HUES6 (cell line): ENCODE data around the gene COMP.

ENCODE experiments used
- H3K27ac ChIP-seq: 2 replicates; pipeline ENCODE4 v1.7.0; 2013; ENCODE audit warnings: low read depth, mild to moderate bottlenecking, low read length, inconsistent platforms
- H3K27me3 ChIP-seq: 2 replicates; pipeline ENCODE4 v1.6.1; 2013; ENCODE audit warnings: low read length; ENCODE audit not compliant: control insufficient read depth, insufficient read depth
- H3K36me3 ChIP-seq: 2 replicates; pipeline ENCODE4 v1.6.1; 2013; ENCODE audit warnings: low read length; ENCODE audit not compliant: control insufficient read depth, insufficient read depth
- H3K4me1 ChIP-seq: 2 replicates; pipeline ENCODE4 v1.6.1; 2013; ENCODE audit warnings: low read length; ENCODE audit not compliant: control insufficient read depth, insufficient read depth
- H3K4me3 ChIP-seq: 2 replicates; pipeline ENCODE4 v1.5.1; 2013; ENCODE audit warnings: low read depth, low read length
- H3K9ac ChIP-seq: one replicate; pipeline ENCODE4 v1.6.1; 2013; ENCODE audit warnings: mild to moderate bottlenecking, low read length
- H3K9me3 ChIP-seq: 2 replicates; pipeline ENCODE4 v1.6.1; 2013; ENCODE audit warnings: low read depth, low read length; ENCODE audit not compliant: control insufficient read depth, insufficient read depth

COMP gene

DNA sequence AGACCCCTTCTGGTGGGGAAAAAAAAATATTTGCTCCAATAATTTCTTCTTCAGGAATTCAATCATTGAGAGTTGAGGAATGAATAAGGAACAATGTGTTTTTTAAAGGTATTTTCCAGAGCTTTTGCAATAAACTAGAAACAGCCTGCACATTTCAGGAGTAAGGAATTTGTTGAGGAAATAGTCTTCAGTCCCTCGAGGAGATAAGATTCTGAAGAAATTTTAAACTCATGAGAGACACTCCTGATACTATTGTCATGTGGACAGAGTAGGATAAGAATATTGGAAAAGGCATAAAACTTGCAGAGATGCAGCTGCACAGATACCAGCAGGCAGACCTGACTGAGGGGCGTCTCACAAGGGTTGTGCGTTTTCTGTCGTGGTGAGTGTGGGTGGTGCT is 36.6 kb downstream of the COMP start:
- Histone ChIP-seq H3K4me3 (no peak overlapping the region), H3K27ac (no peak overlapping the region), H3K4me1 (peaks cover 13% of the 10 kb centered on the region), H3K36me3 (peaks cover 8% of the 10 kb centered on the region; the same call in 1 of the 2 replicates), H3K9ac (no peak overlapping the region), H3K27me3 (no peaks in the 10 kb centered on the region), H3K9me3 (no peaks in the 10 kb centered on the region)

DNA sequence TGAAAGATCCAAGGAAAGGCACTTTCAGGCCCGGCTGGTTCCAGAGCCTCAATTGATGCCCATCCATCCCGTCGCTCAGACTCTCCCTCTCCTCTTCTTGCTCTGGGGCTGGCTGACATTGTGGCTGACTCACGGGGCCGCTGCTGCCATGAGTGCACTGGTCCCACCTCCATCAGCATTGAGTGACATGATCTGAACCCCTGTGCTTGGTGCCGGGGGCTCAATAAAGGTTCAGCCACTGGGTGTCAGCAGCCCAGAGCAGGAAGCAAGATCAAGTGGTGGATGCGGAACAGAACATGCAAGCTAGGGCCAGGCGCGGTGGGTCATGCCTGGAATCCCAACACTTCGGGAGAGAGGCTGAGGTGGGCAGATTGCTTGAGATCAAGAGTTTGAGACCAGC is 39.5 kb downstream of the COMP start:
- Histone ChIP-seq H3K4me3 (no peak overlapping the region), H3K27me3 (no peaks in the 10 kb centered on the region), H3K36me3 (peaks cover 8% of the 10 kb centered on the region; the same call in 1 of the 2 replicates), H3K9ac (no peak overlapping the region), H3K9me3 (no peaks in the 10 kb centered on the region), H3K4me1 (peaks cover 19% of the 10 kb centered on the region), H3K27ac (no peak overlapping the region)

DNA sequence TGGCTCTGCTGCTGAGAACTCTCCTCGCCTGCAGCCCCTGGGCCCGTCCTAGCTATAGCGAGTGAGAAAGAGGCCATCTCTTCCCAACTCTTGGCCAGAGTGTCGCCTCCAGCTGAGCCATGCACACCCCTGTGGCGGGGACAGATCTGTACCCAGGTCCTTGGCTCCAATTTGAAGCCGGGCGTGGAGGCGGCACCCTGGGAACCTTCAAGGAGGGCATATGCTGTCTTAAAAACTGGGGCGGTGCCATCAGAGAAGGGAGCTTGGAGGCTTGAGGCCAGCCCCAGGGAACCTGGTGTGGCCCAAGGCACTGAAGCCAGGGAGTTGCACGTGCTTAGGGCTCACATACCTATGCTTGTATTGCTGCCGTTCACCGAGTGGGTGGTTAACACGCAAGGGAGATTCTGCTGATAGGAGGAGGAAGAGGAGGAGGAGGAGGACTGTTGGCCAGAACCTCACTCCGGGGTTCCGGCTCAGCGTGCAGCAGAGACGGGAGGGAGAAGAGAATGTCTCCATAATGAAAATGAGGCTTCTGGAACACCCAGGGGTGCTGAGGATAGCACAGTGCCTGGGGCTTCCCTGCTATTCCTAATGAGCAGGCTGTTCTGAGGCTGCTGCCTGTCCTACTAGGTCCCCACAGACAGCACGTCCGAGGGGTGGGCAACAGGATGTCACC is 40.7 kb downstream of the COMP start:
- Histone ChIP-seq H3K27me3 (no peaks in the 10 kb centered on the region), H3K9me3 (no peaks in the 10 kb centered on the region), H3K4me3 (no peak overlapping the region), H3K9ac (no peak overlapping the region), H3K4me1 (peaks cover 25% of the 10 kb centered on the region), H3K36me3 (peaks cover 8% of the 10 kb centered on the region; the same call in 1 of the 2 replicates), H3K27ac (no peak overlapping the region)

DNA sequence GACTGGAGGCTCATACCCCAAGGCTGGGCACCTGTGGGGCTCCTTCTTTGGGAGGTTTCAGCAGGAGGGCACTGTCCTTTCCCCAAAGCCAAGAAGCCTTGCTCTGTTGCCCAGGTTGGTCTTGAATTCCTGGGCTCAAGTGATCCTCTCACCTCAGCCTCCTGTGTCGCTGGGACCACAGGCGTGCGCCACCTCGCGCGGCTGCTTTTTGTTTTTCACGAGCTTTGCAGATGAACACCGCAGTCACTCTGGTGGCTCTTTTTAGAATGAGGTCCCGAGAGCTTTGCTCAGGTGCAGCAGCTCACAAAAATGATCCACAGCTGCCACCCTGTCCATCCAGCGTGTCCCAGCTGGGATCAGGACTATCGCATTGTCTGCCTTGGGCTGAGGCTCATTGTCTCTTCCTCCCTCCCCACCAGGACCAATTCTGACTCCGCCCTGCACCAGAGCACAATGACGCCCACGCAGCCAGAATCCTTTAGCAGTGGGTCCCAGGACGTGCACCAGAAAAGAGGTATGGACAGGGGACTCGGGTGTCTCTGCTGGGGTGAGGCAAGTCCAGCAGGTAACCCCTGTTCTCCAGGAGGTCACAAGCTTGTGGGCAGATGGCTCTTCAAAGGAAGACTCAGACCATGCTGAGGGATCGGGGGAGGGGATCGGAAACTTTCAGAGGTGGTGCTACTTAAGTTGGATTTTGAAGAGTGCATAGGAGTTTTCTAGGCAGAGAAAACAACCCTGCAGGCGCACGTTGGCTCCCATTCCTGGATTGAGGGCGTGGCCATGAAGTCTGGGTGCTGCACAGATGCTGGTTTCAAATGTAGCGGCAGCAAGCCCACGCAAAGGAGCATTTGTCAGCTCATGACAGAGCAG is 41.5 kb downstream of the COMP start:
- Histone ChIP-seq H3K9me3 (no peaks in the 10 kb centered on the region), H3K36me3 (peaks cover 8% of the 10 kb centered on the region; the same call in 1 of the 2 replicates), H3K27me3 (no peaks in the 10 kb centered on the region), H3K4me3 (no peak overlapping the region), H3K9ac (no peak overlapping the region), H3K27ac (no peak overlapping the region), H3K4me1 (peaks cover 25% of the 10 kb centered on the region)

DNA sequence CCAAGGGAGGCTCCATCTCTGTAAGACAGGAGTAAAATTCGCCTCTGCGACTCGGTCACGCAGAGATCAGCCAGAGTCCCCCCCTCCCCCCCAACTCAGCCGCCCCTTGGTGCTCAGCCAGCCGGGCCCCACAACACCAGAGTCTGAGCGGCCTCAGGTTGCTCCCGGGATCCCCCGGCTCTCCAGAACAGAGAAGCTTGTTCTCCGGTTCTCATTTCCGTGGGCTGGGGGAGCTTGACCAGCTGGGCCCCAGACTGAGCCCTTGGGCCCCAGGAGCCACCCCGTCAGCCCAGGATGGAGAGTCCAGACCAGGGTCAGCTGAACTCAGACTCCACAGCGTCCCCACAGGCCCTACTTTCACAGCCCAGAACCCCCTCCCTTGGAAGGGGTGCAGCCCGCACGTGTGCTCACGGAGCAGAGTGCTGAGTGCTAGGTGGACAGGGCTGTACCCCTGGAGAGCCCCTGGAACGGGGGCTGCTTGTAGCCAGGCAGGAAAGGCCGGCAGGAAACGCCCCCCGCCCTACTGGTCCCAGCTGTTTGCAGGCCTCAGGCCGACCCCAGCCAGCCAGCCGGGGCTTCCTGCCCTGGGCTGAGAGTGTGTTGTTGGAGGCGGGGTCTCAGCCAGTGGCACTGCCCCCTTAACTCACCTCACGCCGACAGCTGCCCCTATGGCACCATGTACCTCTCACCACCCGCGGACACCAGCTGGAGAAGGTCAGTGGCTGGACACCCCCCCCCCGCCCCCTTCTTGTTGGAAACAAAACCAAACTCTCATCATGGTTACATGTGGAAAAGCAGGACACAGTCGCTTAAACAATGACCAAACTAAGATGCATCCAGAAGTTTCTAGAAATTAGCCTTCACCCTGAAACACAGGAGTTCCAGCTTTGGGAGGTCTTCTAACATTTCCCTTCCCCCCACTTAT is 44.4 kb downstream of the COMP start:
- no peak overlapping the region for H3K4me3 ChIP-seq
- peaks cover 25% of the 10 kb centered on the region for H3K4me1 ChIP-seq
- 0 out of 2 replicates have a peak, but pooled peaks cover 3% of the 10 kb centered on the region for H3K36me3 ChIP-seq
- no peak overlapping the region for H3K9ac ChIP-seq
- no peaks in the 10 kb centered on the region for H3K27me3 ChIP-seq
- no peak overlapping the region for H3K27ac ChIP-seq
- no peaks in the 10 kb centered on the region for H3K9me3 ChIP-seq

DNA sequence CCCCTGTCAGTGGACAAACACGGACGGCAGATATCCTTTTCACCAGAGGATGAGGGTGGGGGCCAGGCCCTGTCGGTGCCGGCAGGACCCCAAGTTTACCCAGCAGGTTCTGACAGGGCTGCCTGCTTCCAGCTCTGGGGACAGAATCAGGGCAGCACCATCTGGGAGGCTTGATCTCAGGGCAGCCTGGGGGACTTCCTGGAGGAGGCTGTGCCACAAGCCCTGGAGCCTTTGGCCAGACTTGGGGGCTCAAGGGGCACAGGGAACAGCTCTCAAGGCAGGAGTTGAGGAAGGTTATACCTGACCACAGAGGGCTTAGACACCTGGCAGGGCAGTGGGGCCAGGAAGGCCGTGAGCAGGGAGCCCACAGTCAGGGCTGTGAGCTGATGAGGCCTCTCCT is 45.2 kb downstream of the COMP start:
- no peaks in the 10 kb centered on the region for H3K9me3 ChIP-seq
- no peak overlapping the region for H3K9ac ChIP-seq
- no peaks in the 10 kb centered on the region for H3K27me3 ChIP-seq
- peaks cover 25% of the 10 kb centered on the region for H3K4me1 ChIP-seq
- H3K4me3 ChIP-seq = no peak overlapping the region
- no peak overlapping the region for H3K27ac ChIP-seq
- H3K36me3 ChIP-seq = 0 out of 2 replicates have a peak, but pooled peaks cover 3% of the 10 kb centered on the region

DNA sequence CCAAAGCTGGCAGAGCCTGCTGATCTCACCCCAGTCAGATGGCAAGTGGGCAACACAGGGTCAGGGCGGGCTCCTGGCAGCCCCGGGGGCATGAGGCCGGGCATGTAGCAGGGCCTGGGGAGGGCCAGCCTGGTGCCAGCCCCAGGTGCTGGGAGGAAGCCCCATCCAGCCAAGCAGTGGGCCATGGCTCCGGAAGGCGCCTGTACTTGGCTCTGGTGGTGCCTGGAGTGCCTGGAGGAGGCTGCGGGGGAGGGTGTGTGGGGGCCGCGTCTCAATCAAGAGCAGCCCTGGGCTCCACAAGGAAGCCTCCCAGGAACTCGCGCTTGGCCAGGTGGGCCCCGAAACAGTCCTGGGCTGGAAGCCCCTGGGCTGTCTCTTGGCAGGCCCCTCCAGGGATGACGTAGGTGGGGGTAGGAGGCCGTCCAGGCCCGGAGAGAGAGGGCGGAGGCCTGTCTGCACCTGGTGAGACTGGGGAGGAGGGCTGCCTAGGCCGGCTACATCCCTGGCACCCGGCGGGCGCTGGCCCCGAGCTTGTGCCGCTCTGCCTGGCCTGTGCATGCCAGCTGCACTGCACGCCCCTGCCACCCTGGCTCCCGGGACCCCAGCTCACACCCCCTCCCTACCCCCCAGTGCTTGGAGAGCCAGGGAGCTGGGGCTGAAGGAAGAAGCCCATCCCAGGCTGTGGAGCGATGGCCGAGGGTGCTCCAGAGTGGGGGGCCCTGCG is 45.9 kb downstream of the COMP start:
- H3K9ac ChIP-seq = no peak overlapping the region

DNA sequence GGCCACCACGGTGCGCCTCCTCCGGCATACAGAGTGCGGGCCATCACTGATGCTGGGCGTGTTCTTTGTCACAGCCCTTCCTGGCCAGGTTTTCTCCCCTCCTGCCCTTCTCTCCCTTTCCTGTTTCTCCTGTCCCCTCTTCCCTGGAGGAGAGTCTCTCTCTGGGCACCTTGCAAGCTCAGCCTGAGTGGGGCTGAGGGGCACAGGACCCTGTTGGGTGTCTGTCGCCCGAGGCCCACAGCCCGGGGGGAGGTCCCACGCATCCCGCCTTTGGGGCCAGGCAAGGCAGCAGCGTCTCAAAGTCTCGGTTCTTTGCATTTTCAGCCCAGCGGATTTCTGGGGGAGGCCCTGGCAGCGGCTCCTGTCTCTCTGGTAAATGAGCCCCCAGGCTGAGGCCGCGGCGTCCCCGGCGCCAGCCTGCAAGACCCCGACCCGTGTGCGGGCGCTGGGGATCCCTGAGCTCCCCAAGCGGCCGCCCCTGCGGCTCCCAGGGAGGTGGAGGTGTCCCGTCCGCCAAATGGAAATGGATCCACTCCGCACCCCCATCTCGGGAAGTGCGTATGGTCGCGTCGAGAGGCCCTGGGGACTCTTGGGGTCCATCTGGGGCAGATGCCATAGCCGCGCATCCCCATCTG is 47.2 kb downstream of the COMP start:
- Histone ChIP-seq H3K4me1 (peaks cover 10% of the 10 kb centered on the region), H3K9me3 (no peaks in the 10 kb centered on the region), H3K27ac (no peak overlapping the region), H3K36me3 (no peaks in the 10 kb centered on the region), H3K9ac (no peak overlapping the region), H3K4me3 (no peak overlapping the region), H3K27me3 (no peaks in the 10 kb centered on the region)

More for the DNA sequence above, 45.9 kb downstream of the COMP start:
- Histone ChIP-seq H3K4me1 (peaks cover 19% of the 10 kb centered on the region), H3K4me3 (no peak overlapping the region), H3K27ac (no peak overlapping the region), H3K9me3 (no peaks in the 10 kb centered on the region), H3K27me3 (no peaks in the 10 kb centered on the region), H3K36me3 (no peaks in the 10 kb centered on the region)

DNA sequence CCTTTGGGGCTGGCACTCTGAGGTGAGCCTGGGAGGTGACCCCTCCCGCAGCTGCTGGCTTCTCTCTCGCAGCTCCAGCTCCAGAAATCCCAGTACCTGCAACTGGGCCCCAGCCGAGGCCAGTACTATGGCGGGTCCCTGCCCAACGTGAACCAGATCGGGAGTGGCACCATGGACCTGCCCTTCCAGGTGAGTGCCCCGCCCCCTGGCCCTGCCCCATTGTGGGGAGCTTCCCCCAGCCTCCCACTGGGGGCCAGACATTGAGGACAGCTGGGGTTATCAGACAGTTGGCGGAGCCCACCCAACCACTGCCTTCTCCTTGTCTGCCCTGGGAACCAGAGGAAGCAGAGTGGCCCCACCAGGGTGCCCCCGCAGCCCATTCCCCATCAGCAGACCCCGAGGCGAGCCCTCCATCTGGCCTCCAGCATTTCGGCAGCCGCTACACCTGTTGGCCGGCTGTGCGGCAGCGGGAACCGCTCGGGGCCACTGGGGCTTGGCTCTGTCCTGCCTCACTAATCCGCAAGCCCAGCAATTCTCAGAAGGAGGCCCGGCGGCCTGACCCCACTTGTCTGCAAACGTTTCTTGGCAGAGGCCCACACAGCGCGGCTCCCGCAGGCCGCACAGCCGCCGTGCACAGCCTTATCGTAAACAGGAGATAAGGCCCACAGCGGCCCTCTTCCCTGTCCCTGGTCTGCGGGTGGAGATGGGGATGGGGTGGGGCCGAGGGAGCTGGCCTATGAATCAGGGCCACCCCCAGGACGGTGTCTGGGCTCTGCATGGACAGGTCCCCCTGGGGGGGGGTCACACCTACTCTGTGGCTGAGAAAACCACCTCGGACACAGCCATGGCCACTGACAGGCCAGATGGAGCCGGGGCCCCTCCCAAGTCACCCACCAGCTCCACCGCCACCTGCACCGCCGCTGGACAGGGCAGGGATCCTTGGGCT is 48.0 kb downstream of the COMP start:
- Histone ChIP-seq H3K9ac (no peak overlapping the region), H3K4me1 (peaks cover 10% of the 10 kb centered on the region), H3K9me3 (no peaks in the 10 kb centered on the region), H3K27me3 (no peaks in the 10 kb centered on the region), H3K27ac (no peak overlapping the region), H3K4me3 (no peak overlapping the region), H3K36me3 (no peaks in the 10 kb centered on the region)
